Stimulated activated CD8-positive, alpha-beta memory T cell treated with anti-CD3 and anti-CD28 coated beads, Interleukin-12 subunit alpha, Interleukin-12 subunit beta, amount 100 ng/mL, for 24 hours (primary cell): ENCODE measurements around the gene GPR68.

ENCODE experiments used
- DNase-seq: peaks from one replicate; pipeline ENCODE4 v3.0.0-alpha.2; 2020; ENCODE audit errors: extremely low read depth

GPR68 gene

GRCh38 chr14:91244501-91244901, at the start of gene GPR68:
Gene GPR68 (minus strand): TSS chr14:91244704. CDS start chr14:91235050, 9,654 bp downstream.
- DNase-seq, result no peak

GRCh38 chr14:91294153-91294552, 49.6 kb upstream of the GPR68 start:
- no peak for DNase-seq

DNA sequence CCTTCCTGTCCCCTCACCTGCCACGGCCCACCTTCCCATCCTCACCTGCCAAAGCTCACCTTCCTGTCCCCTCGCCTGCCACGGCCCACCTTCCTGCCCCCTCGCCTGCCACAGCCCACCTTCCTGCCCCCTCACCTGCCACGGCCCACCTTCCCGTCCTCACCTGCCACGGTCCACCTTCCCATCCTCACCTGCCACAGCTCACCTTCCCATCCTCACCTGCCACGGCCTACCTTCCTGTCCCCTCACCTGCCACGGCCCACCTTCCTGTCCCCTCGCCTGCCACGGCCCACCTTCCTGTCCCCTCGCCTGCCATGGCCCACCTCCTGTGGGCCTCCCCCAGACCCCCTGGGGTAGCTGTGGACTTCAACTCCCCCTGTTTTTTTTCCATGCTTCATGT, 48.8 kb upstream of the GPR68 start:
- DNase-seq, result no peak

DNA sequence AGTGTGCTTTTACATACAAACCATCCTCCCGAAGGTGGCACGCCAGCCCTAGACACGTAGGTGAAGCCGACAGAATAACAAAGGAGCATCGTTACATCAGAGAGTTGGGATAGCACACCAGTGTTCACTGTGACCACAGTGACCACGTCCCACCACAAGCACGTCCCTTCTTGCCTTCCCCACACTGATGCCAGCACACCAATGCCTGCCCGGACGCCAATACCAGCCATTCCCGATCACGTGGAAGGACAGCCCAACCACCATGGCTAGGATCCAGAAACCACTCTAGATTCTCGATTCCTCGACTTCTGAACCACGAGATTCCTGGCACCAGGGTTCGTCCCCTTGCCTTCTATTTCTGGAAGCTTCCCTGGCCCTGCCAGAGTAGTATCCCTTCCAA, 48.0 kb upstream of the GPR68 start:
- DNase-seq, result no peak

- no peak for DNase-seq
These were observed 47.4 kb upstream of the GPR68 start for GRCh38 chr14:91291786-91292405.

- DNase-seq, result no peak
These were observed 46.5 kb upstream of the GPR68 start for GRCh38 chr14:91290986-91291385.

DNA sequence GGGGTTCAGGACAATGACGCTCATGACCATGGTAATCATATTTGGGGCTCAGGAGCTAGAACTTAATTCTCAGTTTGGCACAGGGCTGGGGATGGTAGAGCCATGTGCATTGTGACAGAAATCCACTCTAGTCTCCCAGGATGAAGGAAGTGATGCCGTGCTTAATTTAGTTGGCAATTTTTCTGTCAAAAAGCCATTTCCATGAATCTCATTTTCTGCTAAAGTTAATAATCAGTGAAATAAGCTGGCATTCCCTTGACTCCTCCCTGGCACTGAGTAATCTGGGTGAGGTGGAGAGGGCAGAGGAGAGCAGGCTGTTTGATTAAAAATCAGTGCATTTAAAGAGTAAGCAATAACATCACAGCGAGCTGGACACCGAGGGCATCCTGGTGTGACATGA, 45.0 kb upstream of the GPR68 start:
- no peak for DNase-seq

- DNase-seq, result no peak
These were observed 44.4 kb upstream of the GPR68 start for GRCh38 chr14:91288876-91289275.

GRCh38 chr14:91286530-91286937, 42.0 kb upstream of the GPR68 start:
- DNase-seq, result peak; percentile 42

DNA sequence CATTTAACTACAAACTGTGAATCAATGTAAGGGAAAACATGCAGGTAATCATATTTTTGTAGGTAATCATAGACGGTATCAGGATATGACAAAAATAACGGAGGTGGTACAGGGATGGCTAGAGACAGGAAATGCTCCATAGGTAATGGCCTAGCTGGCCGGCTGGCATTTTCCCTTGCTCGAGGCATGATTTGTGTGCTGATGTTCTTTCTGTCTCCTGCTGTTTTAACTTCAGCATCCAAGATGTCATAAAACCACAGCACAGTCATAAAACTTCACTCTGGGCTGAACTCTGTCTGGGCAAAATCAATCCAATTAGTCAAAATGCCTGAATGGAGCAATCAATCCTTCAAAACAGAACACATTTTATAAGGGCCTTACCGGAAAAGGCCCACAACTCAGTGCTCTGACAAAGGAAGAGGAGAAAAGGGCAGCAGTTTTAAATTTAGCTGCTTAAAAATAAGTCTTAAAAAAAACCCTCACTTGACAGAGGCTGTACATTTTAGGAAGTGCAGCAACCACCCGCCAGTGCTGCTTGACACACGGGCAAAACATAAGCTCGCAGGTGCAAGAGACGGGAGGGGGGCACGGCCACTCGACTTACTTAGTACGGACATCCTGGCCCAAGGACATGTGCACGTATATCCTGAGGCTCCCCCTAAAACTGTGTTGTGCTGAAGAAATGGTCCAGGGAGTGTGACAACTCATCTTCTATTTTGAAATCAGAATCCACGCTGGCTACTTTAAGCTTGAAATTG, 40.5 kb upstream of the GPR68 start:
- DNase-seq, result no peak

DNA sequence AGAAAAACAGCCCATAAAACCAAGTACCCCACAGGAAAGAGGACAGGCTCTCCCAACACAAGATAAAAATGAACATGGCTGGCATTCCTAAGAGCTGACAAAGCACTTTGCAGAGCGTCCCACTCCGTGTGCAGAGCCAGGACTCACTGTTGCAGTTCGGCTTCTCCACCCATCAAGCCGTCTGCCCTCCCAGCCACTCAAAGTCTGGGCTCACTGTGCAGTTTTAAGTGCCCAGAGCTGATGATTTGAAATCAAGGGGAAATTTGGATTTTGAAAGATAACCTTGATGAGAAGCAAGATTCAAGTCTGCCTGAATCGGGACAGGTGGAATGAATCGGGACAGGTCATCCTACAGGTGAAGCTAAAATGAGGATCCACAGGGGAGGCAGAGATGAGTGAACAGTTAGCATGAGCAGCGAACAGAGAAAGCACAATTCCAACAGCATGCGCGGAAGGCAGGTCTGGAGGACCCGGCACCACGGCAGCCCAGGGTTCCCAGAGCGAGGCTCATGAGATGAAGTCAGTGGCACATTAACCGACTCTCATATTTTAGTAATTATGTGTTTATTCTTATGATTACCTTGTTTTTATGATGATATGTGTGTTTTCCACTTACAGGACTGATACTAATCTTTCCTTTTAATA, 39.8 kb upstream of the GPR68 start:
- DNase-seq, result no peak

DNA sequence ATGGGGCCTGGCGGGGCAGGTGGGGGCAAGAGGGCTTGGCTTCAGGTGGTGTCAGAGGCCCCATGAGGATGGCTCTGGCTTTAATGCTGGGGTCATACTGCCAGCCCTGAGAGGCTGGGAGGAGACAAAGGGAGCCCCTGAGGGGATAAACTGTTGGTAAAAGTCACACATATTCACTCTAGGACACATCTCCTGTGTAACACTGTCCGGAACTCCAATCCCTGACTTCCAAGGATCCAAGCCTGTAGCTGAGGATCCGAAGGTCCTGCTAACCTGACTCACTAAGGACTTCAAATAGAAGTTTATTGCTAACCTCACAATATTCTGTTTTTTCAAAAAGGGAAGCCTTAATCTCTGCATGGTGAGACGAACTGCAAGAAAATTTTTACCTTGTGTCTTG, 39.2 kb upstream of the GPR68 start:
- DNase-seq, result no peak

DNA sequence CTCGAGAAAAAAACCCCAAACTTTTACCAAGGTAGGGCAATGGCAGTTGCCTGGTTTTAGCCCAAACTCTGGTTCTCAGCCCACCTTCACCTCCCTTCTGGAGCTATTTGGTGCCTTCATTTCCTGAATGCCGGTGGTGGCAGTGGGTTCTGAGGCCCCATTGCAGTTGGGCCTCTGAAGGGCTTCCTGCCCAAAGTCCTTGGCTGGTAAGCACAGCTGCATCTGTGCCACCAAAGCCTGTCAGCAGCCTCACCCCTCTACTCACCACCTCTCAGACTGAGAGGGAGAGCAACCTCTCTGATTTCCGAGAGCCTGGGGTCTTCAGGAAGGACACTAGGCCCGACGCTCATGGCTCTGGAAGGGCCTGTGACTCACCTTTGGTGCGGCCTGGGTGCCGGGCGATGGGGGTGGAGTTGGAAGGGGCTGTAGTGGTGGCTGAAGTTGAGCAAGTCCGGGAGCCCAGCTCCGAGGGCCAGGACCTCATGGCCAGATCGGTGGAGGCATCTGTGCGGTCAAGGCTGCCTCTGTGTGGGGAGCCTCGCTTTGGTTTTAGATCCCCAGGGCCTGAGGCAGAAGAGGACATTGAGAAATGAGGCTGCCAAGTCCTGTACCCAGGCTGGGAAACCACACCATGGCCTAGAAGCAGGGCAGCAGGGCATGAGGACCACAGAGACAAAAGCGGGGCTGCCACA, 38.6 kb upstream of the GPR68 start:
- no peak for DNase-seq

DNA sequence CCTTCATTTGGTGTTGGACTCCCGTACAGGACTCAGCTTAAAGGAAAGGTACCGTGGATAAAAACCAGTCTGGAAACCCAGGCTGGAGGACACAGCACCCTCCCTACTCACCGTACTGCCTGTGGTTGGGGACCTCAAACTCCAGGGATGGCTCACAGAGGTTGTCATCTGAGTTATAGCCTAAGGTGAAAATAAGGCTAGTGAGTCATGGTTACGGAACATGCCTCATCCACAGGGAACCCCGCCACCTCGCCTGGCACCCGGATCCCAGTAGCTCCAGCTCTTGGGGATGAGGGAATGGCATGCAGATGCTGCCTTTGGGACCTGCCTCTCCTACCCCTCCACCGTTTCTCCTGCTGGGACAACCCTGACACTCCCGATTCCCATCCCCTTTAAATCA, 36.8 kb upstream of the GPR68 start:
- no peak for DNase-seq

DNA sequence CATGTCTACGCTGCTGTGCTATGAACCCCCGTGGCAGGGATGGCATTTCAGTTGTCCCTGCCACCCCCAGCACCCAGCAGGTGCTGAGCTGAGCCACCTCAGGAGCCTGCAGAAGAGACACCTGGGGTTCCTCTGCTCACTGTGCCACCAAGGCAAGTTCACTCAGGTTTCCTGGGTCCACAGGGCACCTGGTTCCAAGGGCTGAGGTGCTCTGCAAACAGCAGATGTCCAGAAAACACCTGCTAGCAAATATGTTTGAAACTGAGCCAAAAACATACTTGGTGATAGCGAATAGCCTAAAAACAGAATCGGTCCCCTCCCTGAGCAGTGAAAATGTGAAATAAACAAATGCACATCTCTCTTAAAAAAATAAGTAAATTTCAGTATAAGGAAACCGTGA, 35.6 kb upstream of the GPR68 start:
- no peak for DNase-seq

DNA sequence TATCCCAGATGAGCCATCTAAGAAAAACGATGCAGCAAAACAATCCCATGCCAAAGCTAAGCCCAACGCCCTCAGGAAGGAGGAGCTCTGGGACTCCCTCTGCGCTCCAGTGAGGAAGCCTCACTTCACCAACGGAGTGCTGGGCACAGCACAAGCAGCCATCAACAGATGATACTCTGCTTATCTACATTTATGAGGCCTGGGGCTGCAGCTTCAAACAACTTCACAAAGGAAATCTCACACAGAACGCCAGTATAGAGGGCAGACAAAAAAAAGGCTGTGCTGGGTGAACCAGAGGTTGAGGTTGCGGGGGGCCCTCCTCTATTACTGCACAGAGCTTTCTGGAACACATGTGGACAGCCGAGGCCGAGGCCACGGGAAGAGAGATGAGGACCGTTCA, 34.9 kb upstream of the GPR68 start:
- no peak for DNase-seq

DNA sequence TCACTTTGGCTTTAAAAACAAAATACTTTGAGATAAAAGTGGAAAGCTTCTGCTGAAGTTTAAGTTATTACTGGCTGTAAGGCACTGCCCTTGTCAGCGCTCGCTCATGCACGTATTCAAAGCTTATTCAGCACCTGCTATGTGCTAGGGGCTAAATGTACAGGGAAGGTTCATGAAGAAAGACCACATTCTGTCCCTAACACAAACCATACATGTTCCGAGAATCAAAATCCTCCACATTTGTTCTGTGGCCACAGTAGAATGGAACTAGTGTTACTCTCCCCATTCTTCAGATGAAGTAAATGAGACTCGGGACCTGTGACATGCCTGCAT, 33.8 kb upstream of the GPR68 start:
- no peak for DNase-seq

- no peak for DNase-seq
These were observed 33.3 kb upstream of the GPR68 start for GRCh38 chr14:91277546-91278382.

GRCh38 chr14:91274796-91275195, 30.3 kb upstream of the GPR68 start:
- DNase-seq, result no peak

GRCh38 chr14:91273885-91274273, 29.4 kb upstream of the GPR68 start:
- DNase-seq, result no peak

- DNase-seq, result no peak
These were observed 28.9 kb upstream of the GPR68 start for GRCh38 chr14:91273273-91273884.
